ENCODE results near the gene IL18BP. TPM values are rescaled to one million over a fixed set of nuclear protein-coding genes. Genes with fewer than 3 reads are reported as not detected.

IL18BP gene
- total and polyA plus RNA-seq, 2 donors (not counting 3 experiments of a cell fraction or from before 2014, with no cell fraction given), result 12.9 to 20.1 TPM

- dilution Hi-C loops (cut with MboI; ENCODE audit: extremely low pct_ligation_motif_present, low sequenced_read_pairs) (no loop called here), intact Hi-C loops (cut with micrococcal nuclease) (no loop called here)
- Histone ChIP-seq H4K20me1 (replicated peaks; ENCODE audit: control insufficient read depth, extremely low read depth, insufficient read depth, low read length) (no peaks in the 10 kb centered on the region), H2AFZ (ENCODE audit: low read depth, low read length) (no peak overlapping the region), H3K27ac (ENCODE audit: insufficient read depth, low read depth, low read length) (no peak overlapping the region), H3K9me1 (replicated peaks; ENCODE audit: control insufficient read depth, extremely low read depth, insufficient read depth, low read length) (no peaks in the 10 kb centered on the region), H3K4me3 (replicated peaks in 1 of 3; ENCODE audit: insufficient read depth in 1 of 3, low read depth in 1 of 3, low read length in 3 of 3) (no peak overlapping the region), H3K27me3 (ENCODE audit: control insufficient read depth in 2 of 2, insufficient read depth in 2 of 2, low read length in 2 of 2) (no peaks in the 10 kb centered on the region), H3K9ac (replicated peaks; ENCODE audit: extremely low read depth, insufficient read depth, low read length) (no peak overlapping the region), H3K36me3 (ENCODE audit: control insufficient read depth in 2 of 2, extremely low read depth in 1 of 2, insufficient read depth in 2 of 2, low read length in 2 of 2) (peaks cover 4 to 17% of the 10 kb centered on the region in 2 experiments), H3K4me1 (ENCODE audit: control insufficient read depth, extremely low read depth, insufficient read depth, low read length) (no peaks in the 10 kb centered on the region), H3K79me2 (ENCODE audit: control insufficient read depth, insufficient read depth, low read length) (peaks cover 60% of the 10 kb centered on the region), H3K4me2 (ENCODE audit: insufficient read depth, low read length) (no peak overlapping the region), H3K9me3 (replicated peaks; ENCODE audit: control insufficient read depth, insufficient read depth, low read length) (no peaks in the 10 kb centered on the region)
- DNase-seq (ENCODE audit: low read depth, low spot score), result no peak
- no TSS peak for BruUV-seq (replicated peaks)
- TF ChIP-seq JUN (IDR thresholded peaks at IDR 0.05; ENCODE audit: borderline replicate concordance, insufficient read depth, insufficient read length, low read depth) (no peak), POLR2A (IDR thresholded peaks at IDR 0.05; ENCODE audit: low read depth, low read length) (no peak), MYC (IDR thresholded peaks at IDR 0.05; ENCODE audit: low read depth, low read length) (no peak), EZH2 (IDR thresholded peaks at IDR 0.05; ENCODE audit: borderline replicate concordance, low read depth, low read length, severe bottlenecking) (no peak), POLR2AphosphoS5 (IDR thresholded peaks at IDR 0.05; ENCODE audit: insufficient read depth, low read depth, low read length) (no peak), GATA2 (IDR thresholded peaks at IDR 0.05; ENCODE audit: insufficient read depth, insufficient read length, low read depth, low read length) (no peak), FOS (IDR thresholded peaks at IDR 0.05; ENCODE audit: borderline replicate concordance, insufficient read depth, low read length) (no peak)
- TF ChIP-seq, protein P1, sequence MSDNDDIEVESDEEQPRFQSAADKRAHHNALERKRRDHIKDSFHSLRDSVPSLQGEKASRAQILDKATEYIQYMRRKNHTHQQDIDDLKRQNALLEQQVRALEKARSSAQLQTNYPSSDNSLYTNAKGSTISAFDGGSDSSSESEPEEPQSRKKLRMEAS (IDR thresholded peaks at IDR 0.05; ENCODE audit: insufficient read depth, insufficient read length), result no peak
- TF ChIP-seq, protein P2, sequence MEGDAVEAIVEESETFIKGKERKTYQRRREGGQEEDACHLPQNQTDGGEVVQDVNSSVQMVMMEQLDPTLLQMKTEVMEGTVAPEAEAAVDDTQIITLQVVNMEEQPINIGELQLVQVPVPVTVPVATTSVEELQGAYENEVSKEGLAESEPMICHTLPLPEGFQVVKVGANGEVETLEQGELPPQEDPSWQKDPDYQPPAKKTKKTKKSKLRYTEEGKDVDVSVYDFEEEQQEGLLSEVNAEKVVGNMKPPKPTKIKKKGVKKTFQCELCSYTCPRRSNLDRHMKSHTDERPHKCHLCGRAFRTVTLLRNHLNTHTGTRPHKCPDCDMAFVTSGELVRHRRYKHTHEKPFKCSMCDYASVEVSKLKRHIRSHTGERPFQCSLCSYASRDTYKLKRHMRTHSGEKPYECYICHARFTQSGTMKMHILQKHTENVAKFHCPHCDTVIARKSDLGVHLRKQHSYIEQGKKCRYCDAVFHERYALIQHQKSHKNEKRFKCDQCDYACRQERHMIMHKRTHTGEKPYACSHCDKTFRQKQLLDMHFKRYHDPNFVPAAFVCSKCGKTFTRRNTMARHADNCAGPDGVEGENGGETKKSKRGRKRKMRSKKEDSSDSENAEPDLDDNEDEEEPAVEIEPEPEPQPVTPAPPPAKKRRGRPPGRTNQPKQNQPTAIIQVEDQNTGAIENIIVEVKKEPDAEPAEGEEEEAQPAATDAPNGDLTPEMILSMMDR (IDR thresholded peaks at IDR 0.05; ENCODE audit: extremely low read depth in 1 of 2, insufficient read depth in 1 of 2, low read depth in 1 of 2, low read length in 2 of 2), result no peak
- CTCF ChIA-PET, result no interaction called here
- POLR2A ChIA-PET, result no interaction called here
- FAIRE-seq, result no peak
These were observed 27.0 kb upstream of the IL18BP start for GRCh38 chr11:71971680-71972079.
